GM19455 (cell line): Measurements from ENCODE around the gene SH3RF2.

ENCODE experiments used
- ATAC-seq: cut with Tn5 transposase; IDR thresholded peaks from one replicate; pipeline ENCODE4 v1.9.1; 2021; ENCODE audit not compliant: unreplicated experiment

SH3RF2 gene

DNA sequence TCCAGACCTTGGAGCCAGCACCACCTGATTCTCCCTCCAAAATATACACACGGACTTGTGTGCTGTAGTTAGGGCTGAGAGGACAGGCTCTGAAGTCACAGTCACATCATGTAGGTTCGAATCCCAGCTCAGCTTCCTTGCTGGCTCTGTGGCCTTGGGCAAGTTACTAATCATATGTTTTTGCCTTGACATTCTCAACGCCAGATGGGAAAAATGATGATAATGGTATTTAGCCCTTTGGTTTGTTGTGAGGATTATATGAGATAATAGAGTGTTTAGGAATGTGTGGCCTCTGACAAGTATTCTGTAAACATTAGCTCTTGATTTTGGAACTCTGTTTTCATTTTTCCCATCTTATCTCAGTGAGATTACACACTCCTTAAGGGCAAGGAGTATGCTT, 96.5 kb downstream of the SH3RF2 start:
- ATAC-seq = no peak

GRCh38 chr5:146034127-146034526, 97.7 kb downstream of the SH3RF2 start:
- no peak for ATAC-seq

- no peak for ATAC-seq
Measured at GRCh38 chr5:146034605-146035004, 98.2 kb downstream of the SH3RF2 start.

- ATAC-seq = no peak
Measured at GRCh38 chr5:146039420-146039819, 103.0 kb downstream of the SH3RF2 start.

GRCh38 chr5:146040527-146040926, 104.1 kb downstream of the SH3RF2 start:
- no peak for ATAC-seq

- peak; percentile 84 for ATAC-seq
Measured at GRCh38 chr5:146041180-146041789, 104.9 kb downstream of the SH3RF2 start.

GRCh38 chr5:146042628-146043279, 106.4 kb downstream of the SH3RF2 start:
- no peak for ATAC-seq

DNA sequence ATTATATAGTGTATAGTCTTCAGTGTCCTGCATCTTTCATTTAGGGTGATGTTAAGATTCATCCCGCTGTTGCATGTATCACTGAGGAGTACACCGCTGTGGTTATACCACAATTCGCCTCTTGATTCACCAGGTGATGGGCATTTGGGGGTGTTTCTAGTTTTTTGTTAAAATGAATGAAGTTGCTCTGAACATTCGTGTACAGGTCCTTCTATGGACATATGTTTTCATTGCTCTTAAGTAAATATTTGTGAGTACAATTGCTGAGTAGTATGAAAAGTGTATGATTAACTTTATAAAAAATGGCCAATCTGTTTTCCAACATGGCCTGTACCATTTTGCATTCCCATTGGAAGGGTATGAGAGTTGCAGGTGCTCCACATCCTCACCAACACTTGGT, 107.3 kb downstream of the SH3RF2 start:
- no peak for ATAC-seq

DNA sequence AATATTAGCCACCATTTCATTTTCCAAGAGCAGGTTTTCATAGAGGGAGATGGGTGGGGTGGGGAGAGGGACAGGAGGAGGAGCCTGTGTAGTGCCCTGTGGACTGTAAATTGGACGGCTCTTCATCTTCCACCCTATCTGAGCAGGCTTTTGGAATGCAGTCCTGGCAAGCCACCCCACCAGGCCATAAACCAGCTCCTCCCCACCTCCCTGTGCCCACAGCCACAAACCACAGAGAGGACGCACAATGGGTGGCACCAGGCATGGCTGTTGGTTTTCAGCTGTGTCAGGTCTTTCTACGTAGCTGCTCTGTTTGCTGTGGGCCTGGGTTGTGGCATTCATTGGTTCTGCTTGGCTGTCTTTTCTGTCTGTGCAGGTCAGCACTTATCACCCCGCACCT, 111.0 kb downstream of the SH3RF2 start:
- ATAC-seq = no peak

GRCh38 chr5:146048994-146049703, 112.8 kb downstream of the SH3RF2 start:
- no peak for ATAC-seq

DNA sequence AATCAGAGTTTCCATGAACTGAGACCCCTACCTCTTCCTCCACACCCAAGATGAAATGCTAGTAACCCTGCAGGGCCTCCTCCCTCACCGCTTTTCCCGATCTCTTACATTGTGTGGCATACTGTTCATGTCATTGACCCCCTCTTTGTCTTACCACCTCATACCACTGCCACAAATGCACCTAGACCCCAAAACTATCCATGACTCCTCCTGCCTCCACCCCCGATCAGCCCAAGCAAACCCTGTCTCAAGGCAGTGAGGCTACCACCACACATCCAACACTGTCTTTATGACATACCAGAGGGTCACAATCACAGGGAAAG, 113.3 kb downstream of the SH3RF2 start:
- ATAC-seq = no peak

DNA sequence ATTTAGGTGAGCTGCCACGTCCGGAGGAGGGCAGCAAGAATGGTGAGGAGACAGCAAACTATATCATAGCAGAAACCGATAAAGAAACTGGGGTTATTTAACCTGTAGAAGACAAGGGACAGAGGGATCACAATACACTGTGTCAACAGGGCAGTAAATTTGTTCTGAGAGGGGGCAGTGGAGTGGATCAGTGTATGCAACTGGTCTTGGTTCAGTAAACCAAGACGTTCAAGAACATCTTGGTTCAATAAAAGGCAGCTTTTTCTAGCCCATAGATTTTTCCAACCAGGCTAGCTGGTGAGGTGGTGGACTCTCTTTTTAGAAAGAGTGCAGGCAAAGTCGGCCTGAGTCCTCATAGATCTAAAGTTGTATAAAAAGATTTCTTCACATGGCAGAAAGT, 113.7 kb downstream of the SH3RF2 start:
- no peak for ATAC-seq

DNA sequence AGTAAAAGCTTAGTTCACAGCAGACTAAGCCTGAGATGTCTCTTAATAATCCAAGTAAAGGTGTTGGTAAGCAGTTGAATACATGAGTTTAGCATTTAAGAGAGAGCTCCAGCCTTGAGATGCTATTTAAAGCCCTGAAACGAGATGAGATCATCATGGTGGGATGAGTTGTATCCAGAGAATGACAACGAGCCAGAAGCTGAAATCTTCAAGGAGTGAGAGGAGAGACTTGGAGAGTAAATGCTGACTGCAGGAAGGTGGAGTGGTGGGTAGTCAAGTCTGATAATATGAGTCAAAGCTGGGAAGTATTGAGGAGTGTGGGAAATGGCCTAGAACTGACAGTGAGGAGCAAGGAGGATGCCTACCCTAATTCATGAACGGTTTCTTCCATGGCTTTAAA, 115.3 kb downstream of the SH3RF2 start:
- no peak for ATAC-seq

- no peak for ATAC-seq
Measured at GRCh38 chr5:146052780-146053179, 116.4 kb downstream of the SH3RF2 start.

GRCh38 chr5:146055432-146055831, 119.1 kb downstream of the SH3RF2 start:
- ATAC-seq = no peak

- no peak for ATAC-seq
Measured at GRCh38 chr5:146059460-146060220, 123.3 kb downstream of the SH3RF2 start.

DNA sequence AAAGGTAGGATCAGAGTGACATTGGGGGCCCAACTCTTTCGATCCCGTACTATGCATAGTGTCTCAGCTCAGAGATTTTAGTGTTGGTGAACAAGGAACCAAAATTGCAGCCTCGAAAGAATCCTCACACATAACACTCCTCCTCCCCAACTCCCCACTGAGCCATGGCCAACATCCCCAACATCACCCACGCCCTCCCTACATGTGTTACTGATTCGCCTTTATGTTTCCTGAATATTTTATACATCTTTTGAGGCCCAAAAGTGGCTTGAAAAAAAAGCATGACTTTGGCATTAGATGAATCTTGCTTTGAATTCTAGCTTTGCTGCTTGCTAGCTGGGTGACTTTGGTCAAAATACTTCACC, 123.8 kb downstream of the SH3RF2 start:
- no peak for ATAC-seq

- ATAC-seq = no peak
Measured at GRCh38 chr5:146066968-146067367, 130.6 kb downstream of the SH3RF2 start.

GRCh38 chr5:146068206-146068605, 131.8 kb downstream of the SH3RF2 start:
- no peak for ATAC-seq

DNA sequence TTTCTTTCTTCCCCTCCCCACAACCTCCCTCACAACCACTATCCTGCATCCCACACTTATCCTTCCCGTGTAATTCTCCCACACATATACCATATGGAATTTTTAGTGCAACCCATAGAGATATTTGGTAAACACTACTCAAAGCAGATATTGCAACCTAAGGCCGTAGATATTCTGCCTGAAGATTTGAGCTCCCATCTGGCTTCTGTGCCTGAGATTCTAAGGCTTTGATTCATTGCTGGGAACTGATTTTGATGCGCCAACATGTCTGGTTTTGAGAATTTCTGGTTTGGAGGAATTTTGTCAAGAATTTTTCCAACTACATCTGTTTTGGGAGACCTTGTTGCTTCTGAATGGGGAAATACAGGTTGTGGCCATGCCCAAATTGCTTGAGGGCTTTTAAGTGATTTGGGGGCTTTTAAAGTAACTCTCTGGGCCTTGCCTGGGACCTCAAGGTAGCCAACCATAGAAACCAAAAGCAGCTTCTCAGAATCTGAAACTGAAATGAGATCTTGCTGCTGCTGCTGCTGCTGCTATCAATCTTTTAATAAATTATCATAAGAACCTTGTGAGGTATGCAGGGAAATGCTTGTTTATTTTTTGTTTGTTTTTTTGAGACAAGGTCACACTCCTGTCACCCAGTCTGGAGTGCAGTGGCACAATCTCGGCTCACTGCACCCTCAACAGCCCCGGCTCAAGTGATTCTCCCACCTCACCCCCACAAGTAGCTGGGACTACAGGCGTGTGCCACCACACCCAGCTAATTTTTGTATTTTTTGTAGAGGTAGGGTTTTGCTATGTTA, 132.8 kb downstream of the SH3RF2 start:
- ATAC-seq = peak; percentile 49

DNA sequence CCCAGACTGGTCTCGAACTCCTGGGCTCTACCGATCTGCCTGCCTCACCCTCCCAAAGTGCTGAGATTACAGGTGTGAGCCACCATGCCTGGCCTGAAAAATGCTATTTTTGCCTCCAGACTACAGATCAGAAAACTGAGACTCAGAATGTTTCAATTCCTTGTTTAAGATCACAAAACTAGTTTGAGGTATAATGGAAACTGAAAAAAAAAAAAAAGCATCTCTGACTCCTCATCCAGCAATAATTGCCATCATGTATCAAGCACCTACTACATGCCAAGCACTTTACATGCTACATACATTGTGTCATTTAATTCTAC, 133.4 kb downstream of the SH3RF2 start:
- peak; percentile 55 for ATAC-seq
